A549 (cell line): ENCODE data around the gene SERPIND1. TPM values are rescaled to one million over a fixed set of nuclear protein-coding genes. Genes with fewer than 3 reads are reported as not detected.

Source experiments
- ATAC-seq, 2 experiments: fragments of 200-7000 bp in 1 of 2; fragments of >200 bp in 1 of 2; cut with Nextera tagmentation in 1 of 2; cut with Tn5 transposase in 1 of 2; 3 replicates each; pipeline versions ENCODE4 v1.8.0 to v1.9.1; 2018 to 2020; ENCODE audit warnings: mild to moderate bottlenecking in 1 of 2, moderate library complexity in 1 of 2
- CTCF ChIA-PET: fragments of 300-600 bp; sonication (Branson Sonifier 250); formaldehyde crosslinking; extraction: SDS; loops from one replicate; lab custom pipeline; 2021; ENCODE audit warnings: antibody characterized with exemption, inconsistent platforms; lab: Yijun Ruan, JAX
- POLR2A ChIA-PET: fragments of 350-600 bp; formaldehyde crosslinking; extraction: SDS; loops from one replicate; lab custom pipeline; 2021; ENCODE audit warnings: antibody characterized with exemption, inconsistent platforms; lab: Yijun Ruan, JAX
- DNase-seq, 2 experiments: peaks; one replicate each; pipeline versions ENCODE4 v3.0.0 to v3.0.0-alpha.2; 2011 to 2016; ENCODE audit warnings: low read depth in 1 of 2, low spot score in 1 of 2
- FAIRE-seq: peaks from 2 replicates; lab custom pipeline; 2011; peaks lifted over from hg19 to GRCh38; lab: Jason Lieb, UNC
- H3K27ac ChIP-seq, 2 experiments: fragments of >200 bp; sonication (Bioruptor Twin); formaldehyde crosslinking; 3 replicates each; pipeline ENCODE4 v1.5.1; 2016 to 2017
- H3K4me1 ChIP-seq: fragments of >200 bp; sonication (Bioruptor Twin); formaldehyde crosslinking; 3 replicates; pipeline ENCODE4 v1.6.1; 2016
- H3K4me2 ChIP-seq: fragments of >200 bp; sonication (Bioruptor Twin); formaldehyde crosslinking; 3 replicates; pipeline ENCODE4 v1.6.1; 2016
- H3K4me3 ChIP-seq: fragments of >200 bp; sonication (Bioruptor Twin); formaldehyde crosslinking; 3 replicates; pipeline ENCODE4 v1.5.1; 2016
- H3K9me3 ChIP-seq: fragments of >200 bp; sonication (Bioruptor Twin); formaldehyde crosslinking; 3 replicates; pipeline ENCODE4 v1.6.1; 2016
- BHLHE40 ChIP-seq: IDR thresholded peaks from 2 replicates; pipeline ENCODE4 v1.6.1; 2012; ENCODE audit warnings: low read depth, low read length, inconsistent platforms
- CBX2 ChIP-seq: fragments of 200-600 bp; sonication (generic); IDR thresholded peaks from 2 replicates; pipeline ENCODE4 v1.6.1; 2016; ENCODE audit warnings: low read depth, mild to moderate bottlenecking, borderline replicate concordance
- CEBPB ChIP-seq, 2 experiments: fragments of >200 bp in 1 of 2; sonication (Bioruptor Twin) in 1 of 2; formaldehyde crosslinking in 1 of 2; IDR thresholded peaks; 2 replicates each; pipeline ENCODE4 v1.6.1; 2012 to 2016
- CHD4 ChIP-seq: fragments of 200-600 bp; sonication (generic); IDR thresholded peaks from 2 replicates; pipeline ENCODE4 v1.6.1; 2016; ENCODE audit warnings: antibody characterized with exemption, mild to moderate bottlenecking, borderline replicate concordance
- FOXS1 ChIP-seq: fragments of 250-450 bp; sonication (Bioruptor Pico); IDR thresholded peaks from 2 replicates; pipeline ENCODE4 v1.5.0; 2020; ENCODE audit warnings: mild to moderate bottlenecking, moderate library complexity
- HDAC2 ChIP-seq: fragments of 200-600 bp; sonication (generic); IDR thresholded peaks from 2 replicates; pipeline ENCODE4 v1.6.1; 2016
- HOXB13 ChIP-seq: fragments of 250-450 bp; sonication (Bioruptor Pico); IDR thresholded peaks from 2 replicates; pipeline ENCODE4 v1.5.0; 2020; ENCODE audit warnings: low read depth, mild to moderate bottlenecking, moderate library complexity
- HOXB5 ChIP-seq: fragments of 250-450 bp; sonication (Bioruptor Pico); IDR thresholded peaks from 2 replicates; pipeline ENCODE4 v1.5.0; 2020; ENCODE audit warnings: mild to moderate bottlenecking, moderate library complexity
- JUN ChIP-seq, 2 experiments: fragments of >200 bp; sonication (Bioruptor Twin); formaldehyde crosslinking; IDR thresholded peaks; 2 replicates in 1 of 2; 3 replicates in 1 of 2; pipeline ENCODE4 v1.6.1; 2016 to 2017
- JUNB ChIP-seq: fragments of >200 bp; sonication (Bioruptor Twin); formaldehyde crosslinking; IDR thresholded peaks from 2 replicates; pipeline ENCODE4 v1.6.1; 2016
- KDM1A ChIP-seq: fragments of 200-600 bp; sonication (generic); IDR thresholded peaks from 2 replicates; pipeline ENCODE4 v1.6.1; 2016; ENCODE audit warnings: low read depth, mild to moderate bottlenecking
- MAZ ChIP-seq: fragments of 150-350 bp; IDR thresholded peaks from 2 replicates; pipeline ENCODE4 v1.6.1; 2014; ENCODE audit warnings: antibody characterized with exemption, low read depth, low read length, borderline replicate concordance
- NPAS2 ChIP-seq: fragments of 250-450 bp; sonication (Bioruptor Pico); IDR thresholded peaks from 2 replicates; pipeline ENCODE4 v1.8.0; 2022; ENCODE audit warnings: mild to moderate bottlenecking, moderate library complexity, borderline replicate concordance
- NR3C1 ChIP-seq: fragments of >200 bp; sonication (Bioruptor Twin); formaldehyde crosslinking; IDR thresholded peaks from 3 replicates; pipeline ENCODE4 v1.6.1; 2017
- POLR2A ChIP-seq: IDR thresholded peaks from 2 replicates; pipeline ENCODE4 v1.6.1; 2012; ENCODE audit warnings: mild to moderate bottlenecking, low read length
- POLR2AphosphoS2 ChIP-seq: conservative IDR thresholded peaks from 2 replicates; pipeline ENCODE4 v1.6.1; 2012; ENCODE audit warnings: low read length, improper control_type of control experiment, inconsistent platforms
- RCOR1 ChIP-seq: fragments of 150-350 bp; IDR thresholded peaks from 2 replicates; pipeline ENCODE4 v1.6.1; 2014; ENCODE audit warnings: antibody characterized with exemption, low read length, low read depth
- RNF2 ChIP-seq: fragments of 200-600 bp; sonication (generic); IDR thresholded peaks from 2 replicates; pipeline ENCODE4 v1.6.1; 2016; ENCODE audit warnings: low read depth, mild to moderate bottlenecking, antibody characterized with exemption, moderate library complexity, borderline replicate concordance
- SMC3 ChIP-seq: fragments of >200 bp; sonication (Bioruptor Twin); formaldehyde crosslinking; IDR thresholded peaks from 3 replicates; pipeline ENCODE4 v1.6.1; 2018; ENCODE audit warnings: inconsistent platforms
- TP53 ChIP-seq: fragments of 250-450 bp; sonication (Bioruptor Pico); IDR thresholded peaks from 2 replicates; pipeline ENCODE4 v1.5.0; 2021; ENCODE audit warnings: mild to moderate bottlenecking, moderate library complexity
- ZFP36 ChIP-seq: fragments of 450-650 bp; IDR thresholded peaks from 2 replicates; pipeline ENCODE4 v1.6.1; 2014; ENCODE audit warnings: borderline replicate concordance; ENCODE audit not compliant: partially characterized antibody
- ZSCAN20 ChIP-seq: fragments of 250-450 bp; sonication (Bioruptor Pico); IDR thresholded peaks from 2 replicates; pipeline ENCODE4 v1.8.0; 2022; ENCODE audit warnings: mild to moderate bottlenecking, moderate library complexity
- WGBS: methylation state at CpG from one replicate; pipeline ENCODE4 v1.1.6; 2017; ENCODE audit errors: missing lambda C conversion rate; 5-methylcytosine and 5-hydroxymethylcytosine counted together
- polyA plus RNA-seq, 4 experiments: library from polyadenylated mRNA; depleted of rRNA in 3 of 4; stranded (reverse); fragments of >200 nt; fragmentation: RNase III in 1 of 4; extraction: RNeasy Plus Mini Kit Qiagen cat#74134 plus additional on column Dnase treatment in 1 of 4; gene quantifications; 2 replicates in 3 of 4; 3 replicates in 1 of 4; pipeline ENCODE4 v1.2.3, GENCODE V29; 2011 to 2017
- TF ChIP-seq, protein P1 (sequence below): fragments of >200 bp; sonication (Bioruptor Twin); formaldehyde crosslinking; IDR thresholded peaks from 2 replicates; pipeline ENCODE4 v1.6.1; 2016
- TF ChIP-seq, protein P2 (sequence below): IDR thresholded peaks from 2 replicates; pipeline ENCODE4 v1.6.1; 2012
- TF ChIP-seq, protein P3 (sequence below): IDR thresholded peaks from 2 replicates; pipeline ENCODE4 v1.6.1; 2012
- TF ChIP-seq, protein P4 (sequence below): fragments of 250-450 bp; sonication (Bioruptor Pico); IDR thresholded peaks from 2 replicates; pipeline ENCODE4 v1.5.0; 2021; ENCODE audit warnings: mild to moderate bottlenecking, moderate library complexity, borderline replicate concordance
- TF ChIP-seq, protein P5 (sequence below): fragments of 150-350 bp; IDR thresholded peaks from 2 replicates; pipeline ENCODE4 v1.6.1; 2014; ENCODE audit warnings: low read depth, mild to moderate bottlenecking, low read length

SERPIND1 gene
- polyA plus RNA-seq, 2 of the 4 experiments (the other 2 are of a cell fraction): not detected

DNA sequence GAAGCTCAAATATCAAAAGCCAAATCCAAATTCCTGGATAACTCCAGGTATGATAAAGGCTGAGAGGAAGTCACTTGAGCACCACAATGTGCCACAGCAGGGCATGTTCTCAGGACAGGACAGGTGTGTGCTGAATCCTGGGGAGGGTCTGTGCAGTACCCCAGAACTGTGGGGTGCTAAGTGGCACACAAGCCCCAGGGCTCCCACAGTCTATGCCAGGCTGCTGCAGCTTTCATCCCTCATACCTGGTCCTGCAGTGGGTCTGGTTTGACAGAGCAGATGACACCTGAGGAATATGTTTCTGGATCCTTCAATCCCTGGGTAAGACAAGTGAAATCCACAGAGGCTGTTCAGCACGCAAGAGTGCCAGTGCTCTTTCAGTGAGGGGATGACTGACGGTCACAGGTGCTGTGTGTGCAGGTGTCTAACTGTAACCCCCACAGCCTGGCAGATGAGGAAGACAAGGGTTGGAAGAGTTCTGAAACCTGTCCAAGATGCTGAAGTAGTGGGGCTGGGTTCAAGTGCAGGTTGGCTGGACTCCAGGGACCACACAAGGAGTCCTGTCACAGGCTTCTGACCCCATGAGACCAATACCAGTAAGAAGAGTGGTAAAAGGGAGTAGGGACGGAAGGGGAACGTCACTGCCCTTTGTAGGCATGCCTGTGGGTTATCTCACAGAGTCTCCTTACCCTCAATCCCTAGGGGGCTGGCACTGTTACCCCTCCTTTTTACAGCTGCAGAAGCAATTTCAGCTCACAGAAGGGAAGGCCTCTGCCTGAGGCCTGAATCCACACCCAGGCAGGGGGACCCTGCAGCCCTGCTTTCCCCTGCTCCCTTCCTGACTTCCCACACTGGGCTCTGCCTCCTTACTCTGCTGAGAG, 14.1 kb downstream of the SERPIND1 start:
- TF ChIP-seq ZSCAN20 (CRISPR knock-in tag) (no peak), BHLHE40 (no peak), KDM1A (no peak), SMC3 (no peak), ZFP36 (no peak), CHD4 (no peak), HOXB5 (CRISPR knock-in tag) (no peak), CEBPB (IDR thresholded peaks at IDR 0.05) (no peak), MAZ (no peak), NPAS2 (CRISPR knock-in tag) (no peak), HDAC2 (no peak), JUNB (no peak), RNF2 (no peak), JUN (IDR thresholded peaks at IDR 0.05) (no peak), RCOR1 (no peak)
- TF ChIP-seq, protein P1, sequence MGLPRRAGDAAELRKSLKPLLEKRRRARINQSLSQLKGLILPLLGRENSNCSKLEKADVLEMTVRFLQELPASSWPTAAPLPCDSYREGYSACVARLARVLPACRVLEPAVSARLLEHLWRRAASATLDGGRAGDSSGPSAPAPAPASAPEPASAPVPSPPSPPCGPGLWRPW: no peak
- TF ChIP-seq, protein P2, sequence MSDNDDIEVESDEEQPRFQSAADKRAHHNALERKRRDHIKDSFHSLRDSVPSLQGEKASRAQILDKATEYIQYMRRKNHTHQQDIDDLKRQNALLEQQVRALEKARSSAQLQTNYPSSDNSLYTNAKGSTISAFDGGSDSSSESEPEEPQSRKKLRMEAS: no peak
- TF ChIP-seq, protein P3, sequence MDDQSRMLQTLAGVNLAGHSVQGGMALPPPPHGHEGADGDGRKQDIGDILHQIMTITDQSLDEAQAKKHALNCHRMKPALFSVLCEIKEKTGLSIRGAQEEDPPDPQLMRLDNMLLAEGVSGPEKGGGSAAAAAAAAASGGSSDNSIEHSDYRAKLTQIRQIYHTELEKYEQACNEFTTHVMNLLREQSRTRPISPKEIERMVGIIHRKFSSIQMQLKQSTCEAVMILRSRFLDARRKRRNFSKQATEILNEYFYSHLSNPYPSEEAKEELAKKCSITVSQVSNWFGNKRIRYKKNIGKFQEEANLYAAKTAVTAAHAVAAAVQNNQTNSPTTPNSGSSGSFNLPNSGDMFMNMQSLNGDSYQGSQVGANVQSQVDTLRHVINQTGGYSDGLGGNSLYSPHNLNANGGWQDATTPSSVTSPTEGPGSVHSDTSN: no peak
- no peak overlapping the region for H3K27ac ChIP-seq
- no peak overlapping the region for H3K4me3 ChIP-seq
- H3K4me1 ChIP-seq: peaks cover 5% of the 10 kb centered on the region; the same call in 2 of the 3 replicates
- POLR2A ChIA-PET: no interaction called here
- no peak for DNase-seq
- WGBS: 98% methylated on average over 4 of the region's 4 CpGs
- CTCF ChIA-PET: interaction anchor here (1.2 kb wide), 2 partner anchors 10 to 16 kb away, joined by 3 to 4 read pairs; no protein-coding TSS in a partner anchor
- H3K9me3 ChIP-seq: no peaks in the 10 kb centered on the region
- ATAC-seq: no peak
- no peak overlapping the region for H3K4me2 ChIP-seq
- no peak for FAIRE-seq

DNA sequence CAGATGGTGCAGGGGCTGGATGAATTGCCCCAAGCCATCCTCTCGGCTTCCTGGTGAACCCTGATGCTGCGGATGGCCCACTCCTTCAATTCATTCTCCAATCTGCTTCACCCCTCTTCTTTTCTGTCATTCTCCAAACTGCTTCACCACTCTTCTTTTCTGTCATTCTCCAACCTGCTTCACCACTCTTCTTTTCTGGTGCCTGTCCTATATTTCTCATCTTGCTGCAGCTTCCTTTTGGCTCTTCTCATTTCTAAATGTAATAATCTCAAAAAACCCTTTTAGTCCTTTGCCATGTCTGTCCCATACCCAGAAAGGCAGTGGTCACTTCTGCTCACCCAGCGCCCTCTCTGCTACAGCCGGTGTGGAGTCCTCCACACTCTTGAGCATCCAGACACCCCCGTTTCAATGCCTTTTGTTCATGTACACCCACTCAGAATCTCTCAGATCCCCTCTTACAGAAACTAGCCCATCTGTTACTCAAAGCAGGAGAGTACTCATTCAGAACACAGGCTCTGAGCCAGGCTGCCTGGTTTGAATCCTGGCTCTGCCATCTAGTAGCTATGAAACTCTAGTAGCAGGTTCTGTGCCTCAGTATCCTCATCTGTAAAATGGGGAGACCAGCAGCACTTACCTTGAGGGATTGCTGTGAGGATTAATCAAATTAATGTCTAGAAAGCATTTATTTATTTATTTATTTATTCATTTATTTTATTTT, 14.9 kb downstream of the SERPIND1 start:
- 90% methylated on average over 5 of the region's 5 CpGs for WGBS
- no peaks in the 10 kb centered on the region for H3K9me3 ChIP-seq
- no peak for FAIRE-seq
- H3K4me3 ChIP-seq: no peak overlapping the region
- H3K27ac ChIP-seq: no peak overlapping the region
- TF ChIP-seq POLR2AphosphoS2 (no peak), FOXS1 (no peak), CBX2 (no peak), JUN (IDR thresholded peaks at IDR 0.05) (no peak), NPAS2 (CRISPR knock-in tag) (no peak), CHD4 (no peak), POLR2A (no peak), NR3C1 (no peak), HOXB13 (CRISPR knock-in tag) (no peak), JUNB (no peak), TP53 (CRISPR knock-in tag) (no peak)
- TF ChIP-seq, protein P4, sequence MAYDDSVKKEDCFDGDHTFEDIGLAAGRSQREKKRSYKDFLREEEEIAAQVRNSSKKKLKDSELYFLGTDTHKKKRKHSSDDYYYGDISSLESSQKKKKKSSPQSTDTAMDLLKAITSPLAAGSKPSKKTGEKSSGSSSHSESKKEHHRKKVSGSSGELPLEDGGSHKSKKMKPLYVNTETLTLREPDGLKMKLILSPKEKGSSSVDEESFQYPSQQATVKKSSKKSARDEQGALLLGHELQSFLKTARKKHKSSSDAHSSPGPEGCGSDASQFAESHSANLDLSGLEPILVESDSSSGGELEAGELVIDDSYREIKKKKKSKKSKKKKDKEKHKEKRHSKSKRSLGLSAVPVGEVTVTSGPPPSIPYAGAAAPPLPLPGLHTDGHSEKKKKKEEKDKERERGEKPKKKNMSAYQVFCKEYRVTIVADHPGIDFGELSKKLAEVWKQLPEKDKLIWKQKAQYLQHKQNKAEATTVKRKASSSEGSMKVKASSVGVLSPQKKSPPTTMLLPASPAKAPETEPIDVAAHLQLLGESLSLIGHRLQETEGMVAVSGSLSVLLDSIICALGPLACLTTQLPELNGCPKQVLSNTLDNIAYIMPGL: no peak
- TF ChIP-seq, protein P5, sequence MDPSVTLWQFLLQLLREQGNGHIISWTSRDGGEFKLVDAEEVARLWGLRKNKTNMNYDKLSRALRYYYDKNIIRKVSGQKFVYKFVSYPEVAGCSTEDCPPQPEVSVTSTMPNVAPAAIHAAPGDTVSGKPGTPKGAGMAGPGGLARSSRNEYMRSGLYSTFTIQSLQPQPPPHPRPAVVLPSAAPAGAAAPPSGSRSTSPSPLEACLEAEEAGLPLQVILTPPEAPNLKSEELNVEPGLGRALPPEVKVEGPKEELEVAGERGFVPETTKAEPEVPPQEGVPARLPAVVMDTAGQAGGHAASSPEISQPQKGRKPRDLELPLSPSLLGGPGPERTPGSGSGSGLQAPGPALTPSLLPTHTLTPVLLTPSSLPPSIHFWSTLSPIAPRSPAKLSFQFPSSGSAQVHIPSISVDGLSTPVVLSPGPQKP: no peak
- no peak for ATAC-seq
- peaks cover 5% of the 10 kb centered on the region; the same call in 2 of the 3 replicates for H3K4me1 ChIP-seq
- DNase-seq: no peak
- ChIA-PET POLR2A (no interaction called here), CTCF (interaction anchor here (1.2 kb wide), 1 partner anchor 16 kb away, joined by 3 read pairs; no protein-coding TSS in a partner anchor)
- no peak overlapping the region for H3K4me2 ChIP-seq
